H1 (cell line): ENCODE results near the gene SRI. TPM values are rescaled to one million over a fixed set of nuclear protein-coding genes. Genes with fewer than 3 reads are reported as not detected.

ENCODE experiments used
- BCL11A ChIP-seq, 2 experiments: IDR thresholded peaks; one replicate each; pipeline ENCODE4 v1.6.1; 2011; ENCODE audit warnings: low read depth in 2 of 2, low read length in 2 of 2, mild to moderate bottlenecking in 2 of 2
- CHD1 ChIP-seq: IDR thresholded peaks from 2 replicates; pipeline ENCODE4 v1.6.1; 2012; ENCODE audit warnings: low read depth, low read length, improper control_type of control experiment
- HDAC6 ChIP-seq: IDR thresholded peaks from one replicate; pipeline ENCODE4 v1.7.1; 2012; ENCODE audit warnings: low read depth, mild to moderate bottlenecking, inconsistent platforms, low read length, moderate library complexity
- KDM1A ChIP-seq: fragments of 200-600, 300-600 bp; sonication (generic); IDR thresholded peaks from 2 replicates; pipeline ENCODE4 v1.7.1; 2016; ENCODE audit warnings: mild to moderate bottlenecking, low read length, borderline replicate concordance
- NRF1 ChIP-seq: IDR thresholded peaks from 2 replicates; pipeline ENCODE4 v1.6.1; 2011; ENCODE audit warnings: mild to moderate bottlenecking, low read depth, low read length, improper control_type of control experiment
- SP1 ChIP-seq: IDR thresholded peaks from 2 replicates; pipeline ENCODE4 v1.6.1; 2011; ENCODE audit warnings: low read depth, low read length
- SP2 ChIP-seq: IDR thresholded peaks from 2 replicates; pipeline ENCODE4 v1.6.1; 2012; ENCODE audit warnings: mild to moderate bottlenecking, low read length, inconsistent platforms
- SUZ12 ChIP-seq: fragments of 200-600 bp; sonication (generic); IDR thresholded peaks from 2 replicates; pipeline ENCODE4 v1.6.1; 2012; ENCODE audit warnings: mild to moderate bottlenecking, inconsistent platforms, low read length, moderate library complexity, mixed read lengths
- TCF12 ChIP-seq: IDR thresholded peaks from 2 replicates; pipeline ENCODE4 v1.6.1; 2011; ENCODE audit warnings: low read depth, mild to moderate bottlenecking, low read length
- polyA plus RNA-seq, 7 experiments: library from polyadenylated mRNA; depleted of rRNA in 3 of 7; stranded (reverse) in 5 of 7; unstranded in 2 of 7; fragments of >200 nt in 5 of 7; fragments of 200-250 nt in 2 of 7; gene quantifications; 1 replicate in 5 of 7; 2 replicates in 1 of 7; 4 replicates in 1 of 7; pipeline versions ENCODE4 v1.2.1 to v1.2.3, GENCODE V29; 2011 to 2013; ENCODE audit warnings: missing spikeins in 2 of 7, mixed read lengths in 2 of 7
- total RNA-seq: library from RNA; stranded (reverse); fragmentation: NEBNext Ultra II Directional; extraction: Animal tissue kit (Norgen Biotek cat#: 25700); gene quantifications from 2 replicates; pipeline ENCODE4 v1.2.1, GENCODE V29; 2021
- TF ChIP-seq, protein P1 (sequence below): fragments of 300-600 bp; sonication (generic); IDR thresholded peaks from 2 replicates; pipeline ENCODE4 v1.7.1; 2012; ENCODE audit warnings: low read length, moderate library complexity, mild to moderate bottlenecking, inconsistent platforms; ENCODE audit not compliant: insufficient replicate concordance

The SRI gene
- total and polyA plus RNA-seq, 2 of the 8 experiments (the other 6 are each of a cell fraction or from before 2014, with no cell fraction given), result 118 to 170 TPM

DNA sequence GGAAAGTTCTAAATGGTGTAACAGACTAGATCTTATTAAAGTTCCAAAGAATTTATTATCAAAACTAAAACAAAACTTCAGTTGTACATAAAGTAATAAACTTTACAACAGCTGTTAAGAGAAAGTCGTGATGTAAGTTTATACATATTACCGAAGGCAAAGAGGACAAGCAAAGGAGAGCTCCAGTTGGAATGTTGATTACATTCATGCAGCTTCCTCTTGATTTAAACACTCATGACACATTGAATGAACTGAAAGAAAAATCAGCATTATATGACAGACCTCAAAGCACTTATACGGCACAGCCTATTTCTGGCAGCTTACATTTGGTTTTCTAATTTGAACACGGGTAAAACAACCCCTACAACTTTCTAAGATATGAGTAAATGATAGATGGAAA lies 13.6 kb downstream of the SRI start (continued):
- TF ChIP-seq, protein P1, sequence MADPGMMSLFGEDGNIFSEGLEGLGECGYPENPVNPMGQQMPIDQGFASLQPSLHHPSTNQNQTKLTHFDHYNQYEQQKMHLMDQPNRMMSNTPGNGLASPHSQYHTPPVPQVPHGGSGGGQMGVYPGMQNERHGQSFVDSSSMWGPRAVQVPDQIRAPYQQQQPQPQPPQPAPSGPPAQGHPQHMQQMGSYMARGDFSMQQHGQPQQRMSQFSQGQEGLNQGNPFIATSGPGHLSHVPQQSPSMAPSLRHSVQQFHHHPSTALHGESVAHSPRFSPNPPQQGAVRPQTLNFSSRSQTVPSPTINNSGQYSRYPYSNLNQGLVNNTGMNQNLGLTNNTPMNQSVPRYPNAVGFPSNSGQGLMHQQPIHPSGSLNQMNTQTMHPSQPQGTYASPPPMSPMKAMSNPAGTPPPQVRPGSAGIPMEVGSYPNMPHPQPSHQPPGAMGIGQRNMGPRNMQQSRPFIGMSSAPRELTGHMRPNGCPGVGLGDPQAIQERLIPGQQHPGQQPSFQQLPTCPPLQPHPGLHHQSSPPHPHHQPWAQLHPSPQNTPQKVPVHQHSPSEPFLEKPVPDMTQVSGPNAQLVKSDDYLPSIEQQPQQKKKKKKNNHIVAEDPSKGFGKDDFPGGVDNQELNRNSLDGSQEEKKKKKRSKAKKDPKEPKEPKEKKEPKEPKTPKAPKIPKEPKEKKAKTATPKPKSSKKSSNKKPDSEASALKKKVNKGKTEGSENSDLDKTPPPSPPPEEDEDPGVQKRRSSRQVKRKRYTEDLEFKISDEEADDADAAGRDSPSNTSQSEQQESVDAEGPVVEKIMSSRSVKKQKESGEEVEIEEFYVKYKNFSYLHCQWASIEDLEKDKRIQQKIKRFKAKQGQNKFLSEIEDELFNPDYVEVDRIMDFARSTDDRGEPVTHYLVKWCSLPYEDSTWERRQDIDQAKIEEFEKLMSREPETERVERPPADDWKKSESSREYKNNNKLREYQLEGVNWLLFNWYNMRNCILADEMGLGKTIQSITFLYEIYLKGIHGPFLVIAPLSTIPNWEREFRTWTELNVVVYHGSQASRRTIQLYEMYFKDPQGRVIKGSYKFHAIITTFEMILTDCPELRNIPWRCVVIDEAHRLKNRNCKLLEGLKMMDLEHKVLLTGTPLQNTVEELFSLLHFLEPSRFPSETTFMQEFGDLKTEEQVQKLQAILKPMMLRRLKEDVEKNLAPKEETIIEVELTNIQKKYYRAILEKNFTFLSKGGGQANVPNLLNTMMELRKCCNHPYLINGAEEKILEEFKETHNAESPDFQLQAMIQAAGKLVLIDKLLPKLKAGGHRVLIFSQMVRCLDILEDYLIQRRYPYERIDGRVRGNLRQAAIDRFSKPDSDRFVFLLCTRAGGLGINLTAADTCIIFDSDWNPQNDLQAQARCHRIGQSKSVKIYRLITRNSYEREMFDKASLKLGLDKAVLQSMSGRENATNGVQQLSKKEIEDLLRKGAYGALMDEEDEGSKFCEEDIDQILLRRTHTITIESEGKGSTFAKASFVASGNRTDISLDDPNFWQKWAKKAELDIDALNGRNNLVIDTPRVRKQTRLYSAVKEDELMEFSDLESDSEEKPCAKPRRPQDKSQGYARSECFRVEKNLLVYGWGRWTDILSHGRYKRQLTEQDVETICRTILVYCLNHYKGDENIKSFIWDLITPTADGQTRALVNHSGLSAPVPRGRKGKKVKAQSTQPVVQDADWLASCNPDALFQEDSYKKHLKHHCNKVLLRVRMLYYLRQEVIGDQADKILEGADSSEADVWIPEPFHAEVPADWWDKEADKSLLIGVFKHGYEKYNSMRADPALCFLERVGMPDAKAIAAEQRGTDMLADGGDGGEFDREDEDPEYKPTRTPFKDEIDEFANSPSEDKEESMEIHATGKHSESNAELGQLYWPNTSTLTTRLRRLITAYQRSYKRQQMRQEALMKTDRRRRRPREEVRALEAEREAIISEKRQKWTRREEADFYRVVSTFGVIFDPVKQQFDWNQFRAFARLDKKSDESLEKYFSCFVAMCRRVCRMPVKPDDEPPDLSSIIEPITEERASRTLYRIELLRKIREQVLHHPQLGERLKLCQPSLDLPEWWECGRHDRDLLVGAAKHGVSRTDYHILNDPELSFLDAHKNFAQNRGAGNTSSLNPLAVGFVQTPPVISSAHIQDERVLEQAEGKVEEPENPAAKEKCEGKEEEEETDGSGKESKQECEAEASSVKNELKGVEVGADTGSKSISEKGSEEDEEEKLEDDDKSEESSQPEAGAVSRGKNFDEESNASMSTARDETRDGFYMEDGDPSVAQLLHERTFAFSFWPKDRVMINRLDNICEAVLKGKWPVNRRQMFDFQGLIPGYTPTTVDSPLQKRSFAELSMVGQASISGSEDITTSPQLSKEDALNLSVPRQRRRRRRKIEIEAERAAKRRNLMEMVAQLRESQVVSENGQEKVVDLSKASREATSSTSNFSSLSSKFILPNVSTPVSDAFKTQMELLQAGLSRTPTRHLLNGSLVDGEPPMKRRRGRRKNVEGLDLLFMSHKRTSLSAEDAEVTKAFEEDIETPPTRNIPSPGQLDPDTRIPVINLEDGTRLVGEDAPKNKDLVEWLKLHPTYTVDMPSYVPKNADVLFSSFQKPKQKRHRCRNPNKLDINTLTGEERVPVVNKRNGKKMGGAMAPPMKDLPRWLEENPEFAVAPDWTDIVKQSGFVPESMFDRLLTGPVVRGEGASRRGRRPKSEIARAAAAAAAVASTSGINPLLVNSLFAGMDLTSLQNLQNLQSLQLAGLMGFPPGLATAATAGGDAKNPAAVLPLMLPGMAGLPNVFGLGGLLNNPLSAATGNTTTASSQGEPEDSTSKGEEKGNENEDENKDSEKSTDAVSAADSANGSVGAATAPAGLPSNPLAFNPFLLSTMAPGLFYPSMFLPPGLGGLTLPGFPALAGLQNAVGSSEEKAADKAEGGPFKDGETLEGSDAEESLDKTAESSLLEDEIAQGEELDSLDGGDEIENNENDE, result no peak
- TF ChIP-seq SP1, result no peak
- no peak for TF ChIP-seq CHD1
- TF ChIP-seq KDM1A, result no peak
- TF ChIP-seq TCF12, result no peak
- no peak for TF ChIP-seq NRF1
- TF ChIP-seq BCL11A (IDR thresholded peaks at IDR 0.05; ENCODE audit: low read depth in 2 of 2, low read length in 2 of 2), result no peak
- no peak for TF ChIP-seq SP2
- no peak for TF ChIP-seq HDAC6
- TF ChIP-seq SUZ12, result no peak
